ENCODE measurements around the gene NOSTRIN.

GRCh38 chr2:168901003-168901402, 98.6 kb downstream of the NOSTRIN start, which contains the start of gene G6PC2:
- no peak for TF ChIP-seq CTCF (optimal IDR thresholded peaks at IDR 0.05 in 1 of 3, IDR thresholded peaks at IDR 0.05 in 1 of 3, conservative IDR thresholded peaks at IDR 0.05 in 1 of 3; ENCODE audit: extremely low read depth in 1 of 3, insufficient read depth in 2 of 3, low read length in 3 of 3)
- TF ChIP-seq EZH2 (IDR thresholded peaks at IDR 0.05; ENCODE audit: low read length) = no peak

All from keratinocyte (primary cell).